Lower leg skin (tissue), 4 donors: ENCODE measurements around the gene LGR5. TPM values are rescaled to one million over a fixed set of nuclear protein-coding genes. Genes with fewer than 3 reads are reported as not detected.
"Not testable (repeated sequence)": the region's sequence is repeated elsewhere in the genome, so short reads cannot be mapped to it uniquely, and the experiment has no call there.

ENCODE experiments used
- DNase-seq, 2 donors: peaks; one replicate each; pipeline ENCODE4 v3.0.0-alpha.2; 2019; ENCODE audit warnings: low spot score in 2 of 2
- H3K4me3 ChIP-seq: fragments of 200-600 bp; sonication (generic); 2 replicates; pipeline ENCODE4 v1.5.1; 2017; ENCODE audit warnings: mild to moderate bottlenecking, low read depth; ENCODE audit not compliant: poor library complexity, severe bottlenecking
- CTCF ChIP-seq, 3 donors: fragments of 450-650 bp; IDR thresholded peaks; one replicate each; pipeline ENCODE4 v1.5.1; 2016; ENCODE audit warnings: antibody characterized with exemption in 3 of 3, mild to moderate bottlenecking in 3 of 3, moderate library complexity in 2 of 3
- POLR2A ChIP-seq, 2 donors: fragments of 450-650 bp; IDR thresholded peaks; one replicate each; pipeline ENCODE4 v1.6.1; 2016 to 2017; ENCODE audit warnings: antibody characterized with exemption in 2 of 2, mild to moderate bottlenecking in 1 of 2, moderate library complexity in 1 of 2
- WGBS, 2 donors: methylation state at CpG; one replicate each; pipeline ENCODE4 v1.1.5; 2018; 5-methylcytosine and 5-hydroxymethylcytosine counted together
- intact Hi-C: fragments of 100-400 bp; cut with DNase I; formaldehyde crosslinking; loops from one replicate; pipeline ENCODE4 v1.15.0; 2023; ENCODE audit warnings: low total_unique reads
- total RNA-seq, 4 donors: library from RNA; depleted of rRNA; stranded (reverse); fragments of >200 nt; gene quantifications; one replicate each; pipeline ENCODE4 v1.1.0, GENCODE V29; 2016

Gene LGR5
- total RNA-seq, 4 donors from 2014 or later = 1.1 to 6.3 (median 1.3) TPM

DNA sequence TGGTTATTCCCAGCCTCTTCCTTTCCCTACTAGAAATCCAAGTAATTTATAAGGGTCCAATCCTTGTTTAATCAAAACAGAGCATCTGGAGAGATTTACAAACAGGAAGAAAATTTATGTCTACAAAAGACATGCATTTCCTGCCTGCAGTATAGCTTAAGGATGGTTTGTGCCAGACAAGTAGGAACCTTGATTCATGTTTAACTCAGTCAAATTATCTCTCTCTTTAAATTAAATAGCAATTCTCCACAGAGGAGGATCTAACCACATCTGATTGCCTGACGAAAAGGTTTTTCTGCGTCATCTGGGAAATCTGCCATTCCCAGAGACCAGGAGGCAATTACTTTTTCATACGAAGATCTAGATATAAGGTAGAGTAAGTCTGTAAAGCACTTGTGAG is 118.8 kb downstream of the LGR5 start:
- intact Hi-C loops = no loop called here
- no peak for DNase-seq
- 53 to 61% methylated on average over 3 of the region's 3 CpGs for WGBS, 2 donors
- TF ChIP-seq CTCF (IDR thresholded peaks at IDR 0.05) = no peak
- TF ChIP-seq POLR2A (IDR thresholded peaks at IDR 0.05) = no peak
- no peak overlapping the region for H3K4me3 ChIP-seq

DNA sequence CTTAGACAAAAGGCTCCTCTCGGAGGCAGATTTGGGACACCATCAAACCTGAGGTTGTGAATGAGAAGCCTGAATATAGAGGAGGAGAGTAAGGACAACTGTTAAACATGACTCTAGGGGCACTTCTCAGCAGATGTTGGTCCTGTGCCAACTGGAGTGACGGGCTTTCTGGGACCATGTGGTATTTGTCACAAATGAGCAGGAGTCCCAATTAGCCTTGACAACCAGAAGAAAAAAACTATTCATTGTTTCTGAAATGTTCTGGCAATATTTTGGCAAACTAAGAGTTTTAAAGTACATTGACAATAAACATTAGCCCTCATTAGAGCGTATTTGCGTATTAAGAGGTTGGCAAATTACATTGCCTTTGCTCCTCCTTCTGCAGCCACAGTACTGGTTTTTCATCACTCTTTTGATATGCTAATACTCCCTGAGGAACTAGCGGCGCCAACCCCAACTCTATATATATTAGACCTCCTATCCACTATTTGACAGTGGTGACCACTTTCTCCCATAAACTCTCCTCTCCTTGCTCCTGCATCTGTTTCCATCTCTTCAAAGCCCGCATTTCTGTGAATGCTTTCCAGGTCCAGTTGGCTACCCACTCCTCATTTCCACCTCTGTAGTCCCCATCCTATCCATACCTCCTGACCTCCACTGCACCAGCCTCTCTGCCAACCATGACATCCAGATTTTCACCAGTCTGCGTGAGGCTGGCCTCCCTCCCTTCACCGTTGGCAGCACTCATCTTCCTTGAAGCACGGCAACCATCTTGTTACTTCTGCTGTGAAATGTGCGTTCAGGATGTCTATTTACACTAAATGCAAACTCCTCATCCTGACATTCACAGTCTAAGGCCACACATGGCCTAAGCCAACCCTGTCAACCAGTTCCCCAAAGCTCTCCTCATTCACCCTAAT is 123.3 kb downstream of the LGR5 start:
- WGBS, 2 donors = 76 to 77% methylated on average over 11 of the region's 11 CpGs
- no peak for DNase-seq

GRCh38 chr12:71565535-71565934 is 125.9 kb downstream of the LGR5 start:
- intact Hi-C loops = no loop called here
- no peak overlapping the region for H3K4me3 ChIP-seq
- WGBS, 2 donors = 47 to 48% methylated on average over 1 of the region's 1 CpG
- TF ChIP-seq POLR2A (IDR thresholded peaks at IDR 0.05) (no peak), CTCF (IDR thresholded peaks at IDR 0.05) (no peak)
- no peak for DNase-seq

More for the DNA sequence above, 123.3 kb downstream of the LGR5 start:
- no peak overlapping the region for H3K4me3 ChIP-seq
- TF ChIP-seq CTCF (IDR thresholded peaks at IDR 0.05) = no peak
- no peak for TF ChIP-seq POLR2A (IDR thresholded peaks at IDR 0.05)
- intact Hi-C loops = no loop called here

DNA sequence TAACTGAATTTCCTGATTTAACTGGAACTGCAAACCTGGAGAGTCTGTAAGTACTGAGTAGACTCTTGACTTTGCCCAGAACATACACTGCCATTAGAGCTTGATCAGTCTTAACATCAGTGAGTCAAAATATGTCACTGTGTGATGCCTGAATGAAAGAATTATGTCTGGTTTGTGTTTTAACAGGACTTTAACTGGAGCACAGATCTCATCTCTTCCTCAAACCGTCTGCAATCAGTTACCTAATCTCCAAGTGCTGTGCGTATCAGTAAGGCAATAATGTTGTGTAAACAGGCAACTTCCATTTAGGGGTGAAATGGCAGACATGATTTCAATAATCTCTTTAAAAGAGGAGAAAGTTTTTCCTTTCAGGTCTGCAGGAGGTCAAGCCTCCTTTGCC is 127.1 kb downstream of the LGR5 start:
- WGBS, 2 donors = 59 to 62% methylated on average over 2 of the region's 2 CpGs
- no peak for DNase-seq
- TF ChIP-seq POLR2A (IDR thresholded peaks at IDR 0.05) (no peak), CTCF (IDR thresholded peaks at IDR 0.05) (no peak)
- no peak overlapping the region for H3K4me3 ChIP-seq
- intact Hi-C loops = no loop called here

DNA sequence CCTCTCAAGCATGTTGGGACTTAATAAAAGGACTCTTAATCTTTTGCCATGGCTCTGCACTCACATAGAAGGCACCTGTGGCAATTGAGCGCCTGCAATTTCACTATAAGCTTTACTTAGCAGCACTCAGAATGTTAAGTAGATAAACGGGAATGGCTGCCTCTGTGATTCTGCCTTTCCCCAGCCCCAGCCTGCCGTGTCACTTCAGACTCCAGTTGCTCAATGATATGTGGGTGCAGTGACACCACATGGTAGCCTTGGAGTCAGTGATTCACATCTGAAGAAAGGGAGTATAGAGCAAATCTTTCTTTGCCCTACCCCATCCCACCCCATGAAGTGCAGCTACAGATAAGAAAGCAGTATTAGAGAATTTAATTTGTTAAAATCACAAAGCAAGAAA is 127.9 kb downstream of the LGR5 start:
- WGBS, 2 donors = 56 to 67% methylated on average over 3 of the region's 3 CpGs
- intact Hi-C loops = no loop called here

DNA sequence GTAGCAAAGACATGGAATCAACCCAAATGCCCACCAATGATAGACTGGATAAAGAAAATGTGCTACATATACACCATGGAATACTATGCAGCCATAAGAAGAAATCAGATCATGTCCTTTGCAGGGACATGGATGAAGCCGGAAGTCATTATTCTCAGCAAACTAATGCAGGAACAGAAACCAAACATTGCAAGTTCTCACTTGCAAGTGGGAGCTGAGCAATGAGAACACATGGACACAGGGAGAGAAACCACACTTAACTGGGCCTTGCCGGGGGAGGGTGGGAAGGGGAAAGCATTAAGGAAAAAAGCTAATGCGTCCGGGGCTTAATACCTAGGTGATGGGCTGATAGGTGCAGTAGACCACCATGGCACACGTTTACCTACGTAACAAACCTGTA is 130.3 kb downstream of the LGR5 start:
- 84 to 93% methylated on average over 6 of the region's 6 CpGs for WGBS, 2 donors
- intact Hi-C loops, DNase-seq: not testable (repeated sequence)

More for the DNA sequence above, 127.9 kb downstream of the LGR5 start:
- no peak for DNase-seq
- TF ChIP-seq POLR2A (IDR thresholded peaks at IDR 0.05) (no peak), CTCF (IDR thresholded peaks at IDR 0.05) (no peak)
- H3K4me3 ChIP-seq = no peak overlapping the region

More for the DNA sequence above, 130.3 kb downstream of the LGR5 start:
- H3K4me3 ChIP-seq = not testable (repeated sequence)
